ENCODE results near the gene PLVAP.

The PLVAP gene

DNA sequence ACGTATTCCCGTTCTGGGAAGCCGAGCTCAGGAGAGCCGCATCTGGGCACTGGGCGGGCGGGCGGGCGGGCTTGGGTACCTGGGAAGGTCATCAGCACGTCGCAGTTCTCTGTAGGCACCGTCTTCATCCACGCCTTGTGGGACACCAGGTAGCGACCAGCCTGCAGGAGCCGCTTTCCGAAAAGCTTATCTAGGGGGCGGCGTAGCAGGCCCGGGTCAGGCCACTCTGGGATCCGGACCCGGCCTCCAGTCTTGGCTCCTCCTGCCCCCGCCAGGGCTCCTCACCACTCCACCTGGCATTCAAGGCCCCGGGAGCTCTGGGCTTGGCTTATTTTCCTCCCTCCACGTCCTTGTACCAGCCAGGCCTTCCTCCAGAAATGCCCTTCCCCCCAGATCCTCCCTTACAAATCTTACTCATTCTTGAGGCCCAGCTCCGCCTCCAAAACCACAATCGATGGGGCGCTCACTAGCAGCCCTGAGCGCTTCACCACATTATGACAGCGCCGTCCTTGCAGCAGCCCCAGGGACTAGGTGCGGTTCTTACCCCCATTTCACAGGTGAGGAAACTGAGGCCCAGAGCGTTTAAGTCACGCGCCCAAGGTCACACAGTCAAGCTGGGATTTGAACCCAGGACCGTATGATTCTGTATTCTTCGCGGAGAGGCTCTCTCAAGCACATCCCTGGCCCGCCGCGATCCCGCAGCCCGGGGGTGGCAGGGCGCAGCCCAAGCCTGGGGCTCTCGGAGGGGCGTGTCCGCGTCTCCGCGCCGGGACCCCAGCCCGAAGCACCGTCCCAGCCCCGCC lies 43.3 kb downstream of the PLVAP start:
- DNase-seq (ENCODE audit: low spot score): peak; percentile 41

DNA sequence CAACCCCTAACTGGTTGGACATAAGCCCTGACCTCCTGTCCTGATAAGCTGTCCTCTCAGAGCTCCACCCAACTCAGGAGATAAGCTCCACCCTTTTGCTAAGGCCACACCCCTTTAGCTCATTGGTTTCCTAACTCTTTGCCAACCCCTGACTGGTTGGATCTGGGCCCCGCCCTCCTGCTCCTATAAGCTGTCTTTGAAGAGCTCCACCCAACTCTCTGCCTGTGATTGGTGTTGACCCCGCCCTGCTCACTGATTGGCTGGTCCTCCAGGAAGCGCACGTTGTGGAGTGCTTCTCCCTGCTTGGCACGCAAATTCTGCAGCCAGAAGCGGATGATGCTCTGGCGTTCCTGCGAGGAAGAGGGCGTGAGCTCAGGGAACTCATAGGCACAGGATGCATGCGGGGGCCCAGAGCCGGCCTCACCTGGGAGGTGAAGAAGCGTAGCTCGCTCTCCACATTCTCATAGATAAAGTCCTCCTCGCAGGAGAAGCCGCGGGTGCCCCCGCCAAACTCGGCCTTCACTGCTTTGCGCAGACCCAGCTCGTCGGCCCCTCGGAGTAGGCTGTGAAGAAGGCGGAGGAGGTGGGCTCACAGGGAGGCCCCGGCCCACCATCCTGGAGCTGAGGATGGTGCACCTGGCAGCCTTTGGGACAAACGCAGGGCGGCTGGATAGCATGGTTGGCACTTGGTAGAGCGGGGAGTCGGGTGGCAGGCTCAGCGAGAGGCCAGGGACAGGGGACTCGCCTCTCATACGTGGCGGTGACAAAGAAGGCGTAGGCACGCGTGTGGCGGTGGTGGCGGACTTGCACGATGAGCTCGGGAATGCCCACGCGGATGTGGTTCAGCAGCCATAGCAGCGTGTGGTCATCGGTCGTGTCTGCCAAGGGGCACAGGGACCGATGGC lies 44.2 kb downstream of the PLVAP start:
- DNase-seq (ENCODE audit: low spot score): no peak

DNA sequence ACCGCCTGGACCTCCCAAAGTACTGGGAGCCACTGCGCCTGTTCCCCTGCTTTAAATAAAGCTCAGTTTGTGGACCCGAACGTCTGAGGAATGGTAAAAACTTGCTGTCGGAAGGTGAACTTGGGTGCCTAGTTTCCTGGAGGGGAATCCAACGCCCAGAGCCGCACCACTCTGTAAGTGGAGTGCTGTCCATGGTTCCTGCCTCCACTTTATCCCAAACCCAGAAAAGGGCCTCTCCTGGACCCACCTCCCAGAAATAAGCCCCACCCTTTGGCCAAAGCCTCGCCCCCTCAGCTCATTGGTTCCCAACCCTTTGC lies 44.8 kb downstream of the PLVAP start:
- DNase-seq (ENCODE audit: low spot score): no peak

GRCh38 chr19:17331045-17331558 lies 46.0 kb downstream of the PLVAP start:
- DNase-seq (ENCODE audit: low spot score): no peak

- DNase-seq (ENCODE audit: low spot score): no peak
Measured at GRCh38 chr19:17330262-17331044, 46.7 kb downstream of the PLVAP start.

- no peak for DNase-seq (ENCODE audit: low spot score)
Measured at GRCh38 chr19:17329366-17330261, 47.5 kb downstream of the PLVAP start.

DNA sequence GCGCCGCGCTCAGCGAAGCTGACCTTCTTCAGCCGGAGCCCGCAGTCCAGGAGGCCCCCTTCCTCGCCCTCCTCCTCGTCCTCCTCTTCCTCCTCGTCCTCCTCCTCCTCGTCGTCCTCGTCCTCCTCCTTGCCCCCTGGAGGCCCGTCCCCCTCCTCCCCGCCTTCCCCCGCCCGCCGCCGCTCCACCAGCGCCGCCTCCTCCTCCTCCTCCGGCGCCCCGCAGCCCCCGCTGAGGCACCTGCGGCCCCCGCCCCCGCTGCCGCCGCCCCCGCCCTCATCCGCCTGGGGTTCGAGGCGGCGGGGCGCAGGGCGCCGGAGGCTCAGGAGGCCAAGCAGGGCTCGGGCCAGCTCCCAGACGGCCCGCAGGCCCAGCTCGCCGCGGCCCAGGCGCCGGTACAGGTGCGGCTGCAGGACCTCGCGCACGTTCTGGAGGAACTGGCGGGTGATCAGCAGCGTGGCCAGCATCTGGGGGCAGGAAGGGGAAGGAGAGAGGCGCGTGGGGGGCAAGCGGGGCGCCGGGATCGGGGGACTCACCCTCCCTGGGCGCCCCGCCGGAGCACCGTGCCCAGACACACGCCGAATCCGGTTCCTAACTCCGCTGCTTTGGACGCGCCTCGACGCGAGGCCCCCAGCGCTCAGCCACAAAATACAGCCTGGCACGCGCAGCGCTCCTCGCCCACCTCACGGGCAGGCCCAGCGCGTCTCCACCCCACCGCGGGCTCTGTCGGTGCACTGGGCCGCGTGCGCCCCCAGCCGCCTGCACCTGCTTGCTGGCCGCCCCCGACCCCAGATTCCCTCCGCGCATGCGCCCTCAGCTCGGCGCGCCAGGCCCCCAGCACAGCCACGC lies 48.4 kb downstream of the PLVAP start:
- DNase-seq (ENCODE audit: low spot score): no peak

DNA sequence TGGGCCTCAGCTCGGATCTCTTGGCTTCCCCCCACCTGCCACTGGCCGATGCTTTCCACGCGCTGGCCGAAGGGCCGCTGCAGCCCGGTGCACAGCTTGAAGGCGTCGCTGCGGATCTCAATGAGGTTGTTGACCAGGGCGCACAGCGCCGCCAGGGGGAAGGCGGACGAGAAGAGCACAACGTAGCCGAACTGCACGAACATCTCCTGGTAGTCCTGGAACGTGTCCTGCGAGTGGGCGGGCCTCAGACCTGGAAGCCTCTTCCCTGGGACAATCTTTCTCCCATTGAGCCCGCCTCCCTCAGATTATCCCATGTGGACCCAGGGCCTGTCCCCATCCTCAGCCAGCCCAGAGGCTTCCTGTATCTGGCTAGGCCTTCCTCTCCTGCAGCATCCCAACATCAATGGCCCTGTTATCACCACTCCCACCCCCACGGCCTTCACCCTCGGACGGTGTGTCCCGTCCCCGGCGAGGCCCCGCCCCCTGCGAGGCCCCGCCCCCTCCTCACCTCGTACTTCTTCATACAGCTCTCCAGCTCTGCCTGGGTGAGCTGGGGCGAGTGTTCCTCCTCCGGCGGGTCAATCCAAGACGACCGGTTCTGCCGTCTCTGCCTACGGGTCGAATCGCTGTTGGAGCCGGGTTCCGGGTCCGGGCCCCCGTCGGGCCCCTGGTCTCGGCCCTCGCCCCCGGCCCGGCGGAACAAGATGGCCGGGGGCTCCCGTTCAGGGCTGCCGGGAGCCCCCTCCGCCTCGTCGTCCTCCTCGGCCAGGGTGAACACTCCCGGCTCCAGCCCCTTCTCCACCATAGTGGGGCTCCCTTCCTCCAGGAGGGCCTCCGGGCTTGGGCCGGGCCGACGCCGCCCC lies 49.3 kb downstream of the PLVAP start:
- peak; percentile 84 for DNase-seq (ENCODE audit: low spot score)

- no peak for DNase-seq (ENCODE audit: low spot score)
Measured at GRCh38 chr19:17327068-17327653, 50.0 kb downstream of the PLVAP start.

DNA sequence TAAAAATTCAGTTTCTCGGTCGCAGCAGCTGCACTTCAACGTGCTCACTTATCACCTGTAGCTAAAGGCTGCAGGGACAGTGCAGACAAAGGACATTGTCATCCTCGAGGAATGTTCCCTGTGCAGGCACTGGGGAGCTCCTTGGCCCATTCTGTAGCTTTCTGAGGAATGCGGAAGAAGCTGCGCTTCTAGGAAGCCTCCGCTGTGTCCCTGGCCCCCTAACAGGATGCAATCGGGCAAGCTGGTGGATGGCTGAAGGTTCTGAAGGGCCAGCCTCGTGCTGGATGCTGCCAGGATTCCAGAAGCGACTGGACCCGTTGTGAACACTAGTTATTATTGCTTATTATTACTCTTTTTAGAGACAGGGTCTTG lies 50.6 kb downstream of the PLVAP start:
- DNase-seq (ENCODE audit: low spot score): no peak

DNA sequence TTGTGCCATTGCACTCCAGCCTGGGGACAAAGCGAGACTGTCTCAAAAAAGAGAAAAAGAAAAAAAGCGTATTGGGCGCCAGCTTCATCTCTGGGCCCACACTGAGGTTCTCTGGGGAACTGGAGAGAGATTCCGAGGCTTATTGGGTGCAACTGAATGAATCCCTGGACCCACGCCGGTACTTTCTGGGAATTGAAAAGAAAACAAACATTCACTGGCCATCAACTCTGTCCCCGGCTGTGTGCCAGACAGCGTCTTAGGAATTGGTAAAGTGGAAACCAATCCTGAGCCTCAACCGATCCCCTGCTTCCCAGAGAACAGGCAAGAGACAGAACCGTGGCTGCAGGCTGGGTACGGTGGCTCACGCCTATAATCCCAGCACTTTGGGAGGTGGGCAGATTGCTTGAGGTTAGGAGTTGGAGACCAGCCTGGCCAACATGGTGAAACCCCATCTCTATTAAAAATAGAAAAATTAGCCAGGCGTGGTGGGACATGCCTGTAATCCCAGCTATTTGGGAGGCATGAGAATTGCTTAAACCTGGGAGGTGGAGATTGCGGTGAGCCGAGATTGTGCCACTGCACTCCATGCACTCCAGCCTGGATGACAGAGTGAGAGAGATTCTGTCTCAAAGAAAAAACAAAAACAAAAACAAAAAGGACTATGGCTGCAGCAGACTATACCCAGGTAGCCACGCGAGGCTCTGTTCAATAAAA lies 51.1 kb downstream of the PLVAP start:
- no peak for DNase-seq (ENCODE audit: low spot score)

DNA sequence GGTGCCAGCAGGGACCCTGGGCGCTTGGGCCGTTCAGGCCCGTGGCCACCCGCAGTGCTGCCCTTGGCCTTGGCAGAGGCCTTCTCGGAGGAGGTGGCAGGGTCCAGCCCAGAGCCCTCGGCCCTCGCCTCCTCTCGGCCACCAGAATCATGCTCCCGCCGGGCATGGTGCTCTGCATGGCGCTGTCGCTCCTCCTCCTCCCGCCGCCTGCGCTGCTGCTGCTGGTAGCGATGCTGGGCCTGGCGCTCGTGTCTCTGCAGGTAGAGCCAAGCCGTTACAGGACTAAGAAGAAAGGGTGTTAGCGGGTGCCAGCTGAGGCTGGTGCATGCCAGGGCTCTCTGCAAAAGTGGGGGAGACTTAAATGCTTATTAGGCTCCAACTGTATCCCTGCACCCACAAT lies 52.0 kb downstream of the PLVAP start:
- no peak for DNase-seq (ENCODE audit: low spot score)

- DNase-seq (ENCODE audit: low spot score): no peak
Measured at GRCh38 chr19:17324357-17325114, 52.6 kb downstream of the PLVAP start.

GRCh38 chr19:17323964-17324332 lies 53.2 kb downstream of the PLVAP start:
- DNase-seq (ENCODE audit: low spot score): no peak

GRCh38 chr19:17323300-17323963 lies 53.7 kb downstream of the PLVAP start:
- DNase-seq (ENCODE audit: low spot score): no peak

- no peak for DNase-seq (ENCODE audit: low spot score)
Measured at GRCh38 chr19:17322854-17323253, 54.3 kb downstream of the PLVAP start.

Measured in germinal center (tissue), 1 donor.